CD4-positive, CD25-positive, alpha-beta regulatory T cell (primary cell): ENCODE data around the gene TRIP13. TPM values are rescaled to one million over a fixed set of nuclear protein-coding genes. Genes with fewer than 3 reads are reported as not detected.
"Not testable (repeated sequence)": the region's sequence is repeated elsewhere in the genome, so short reads cannot be mapped to it uniquely, and the experiment has no call there.

ENCODE experiments used
- ATAC-seq, 2 donors: fragments of 150-1000 bp; cut with Tn5 transposase; one replicate each; pipeline ENCODE4 v1.10.0; 2021; ENCODE audit warnings: low read depth in 2 of 2, moderate number of reproducible peaks in 2 of 2, moderate library complexity in 1 of 2
- DNase-seq, 3 donors: peaks; one replicate each; pipeline versions ENCODE4 v3.0.0 to v3.0.0-alpha.2; 2012 to 2022; ENCODE audit warnings: mixed read lengths in 1 of 3
- H3K27ac ChIP-seq: one replicate; pipeline ENCODE4 v1.7.0; 2013; ENCODE audit warnings: mild to moderate bottlenecking, low read length; ENCODE audit not compliant: insufficient read depth, poor library complexity, severe bottlenecking
- H3K27me3 ChIP-seq: one replicate; pipeline ENCODE4 v1.7.0; 2013; ENCODE audit warnings: low read length; ENCODE audit not compliant: control insufficient read depth, insufficient read depth
- H3K36me3 ChIP-seq: one replicate; pipeline ENCODE4 v1.7.0; 2013; ENCODE audit warnings: mild to moderate bottlenecking, low read length, moderate library complexity; ENCODE audit not compliant: control insufficient read depth, insufficient read depth
- H3K4me1 ChIP-seq: 2 replicates; pipeline ENCODE4 v1.7.0; 2013; ENCODE audit warnings: mild to moderate bottlenecking, low read length; ENCODE audit not compliant: insufficient read depth, control insufficient read depth, poor library complexity, severe bottlenecking
- H3K4me3 ChIP-seq: one replicate; pipeline ENCODE4 v1.7.0; 2013; ENCODE audit warnings: low read depth, mild to moderate bottlenecking, low read length, moderate library complexity
- H3K9me3 ChIP-seq, 2 experiments: 1 replicate in 1 of 2; 2 replicates in 1 of 2; pipeline ENCODE4 v1.7.0; 2013; ENCODE audit warnings: low read length in 2 of 2, mild to moderate bottlenecking in 1 of 2, moderate library complexity in 1 of 2; ENCODE audit not compliant: control insufficient read depth in 2 of 2
- H3K27ac Mint-ChIP-seq, 3 donors: one replicate each; pipeline ENCODE4 v1.8.0; 2020 to 2022; ENCODE audit warnings: mild to moderate bottlenecking in 3 of 3, mixed read lengths in 3 of 3, moderate library complexity in 2 of 3
- H3K27me3 Mint-ChIP-seq: one replicate; pipeline ENCODE4 v1.8.0; 2022; ENCODE audit warnings: mild to moderate bottlenecking, mixed read lengths
- H3K36me3 Mint-ChIP-seq: one replicate; pipeline ENCODE4 v1.8.0; 2020; ENCODE audit warnings: mixed read lengths
- H3K4me1 Mint-ChIP-seq, 4 donors: one replicate each; pipeline ENCODE4 v1.8.0; 2020 to 2022; ENCODE audit warnings: mixed read lengths in 4 of 4, mild to moderate bottlenecking in 1 of 4
- H3K4me3 Mint-ChIP-seq, 4 donors: one replicate each; pipeline ENCODE4 v1.8.0; 2020 to 2022; ENCODE audit warnings: mild to moderate bottlenecking in 4 of 4, mixed read lengths in 4 of 4, moderate library complexity in 3 of 4
- H3K9me3 Mint-ChIP-seq, 7 donors: one replicate each; pipeline ENCODE4 v1.8.0; 2020 to 2022; ENCODE audit warnings: mixed read lengths in 7 of 7, mild to moderate bottlenecking in 3 of 7, moderate library complexity in 2 of 7
- polyA plus RNA-seq, 4 donors: library from polyadenylated mRNA; unstranded; fragments of 300-500 nt; fragmentation: Illumina TruSeq; gene quantifications; one replicate each; pipeline ENCODE4 v1.2.3, GENCODE V29; 2021
- total RNA-seq: library from RNA; stranded (reverse); gene quantifications from one replicate; pipeline ENCODE4 v1.2.3, GENCODE V29; 2022

Gene TRIP13
- total and polyA plus RNA-seq, 5 donors from 2014 or later, result 1.1 to 1.7 (median 1.3) TPM

DNA sequence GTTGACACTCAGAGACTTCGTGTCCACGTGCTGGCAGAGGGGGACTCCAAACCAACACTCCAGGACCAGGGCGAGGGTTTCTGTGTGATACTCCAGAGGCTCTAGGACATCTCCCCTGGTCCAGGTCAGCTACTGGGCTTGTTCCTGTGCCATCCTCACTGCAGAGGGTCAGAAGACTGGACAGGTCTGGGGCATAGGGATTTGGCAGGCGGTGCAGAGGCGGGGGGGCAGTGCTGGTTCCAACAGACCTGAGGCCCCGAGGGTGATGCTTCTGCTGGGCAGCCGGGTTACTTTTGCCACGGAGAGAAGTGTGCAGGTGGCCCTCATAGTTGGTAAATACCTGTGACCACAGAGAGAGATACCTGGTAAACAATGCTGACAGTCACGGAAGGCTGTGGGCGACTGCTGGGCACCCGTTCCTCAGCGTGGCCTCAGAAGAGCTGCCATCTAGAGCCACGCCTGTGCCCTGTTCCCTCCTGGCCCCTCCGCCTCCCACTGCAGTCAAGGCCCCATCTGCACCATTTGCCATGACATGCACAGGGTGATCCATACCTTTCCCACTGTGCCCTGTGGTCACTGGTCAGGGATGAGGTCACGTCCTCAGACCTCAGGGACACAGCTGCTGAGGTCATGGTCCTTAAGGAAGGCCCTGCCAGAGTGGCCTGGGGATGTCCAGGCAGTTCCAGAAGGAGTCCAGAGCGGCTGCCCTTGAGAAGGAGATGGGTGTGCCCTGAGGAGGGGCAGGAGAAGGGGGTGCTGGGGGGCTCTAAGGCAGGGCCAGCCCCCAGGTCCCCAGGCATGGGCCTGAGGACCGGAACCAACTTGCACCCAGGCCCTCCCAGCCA is 30.0 kb downstream of the TRIP13 start:
- Histone ChIP-seq H3K4me3 (no peak overlapping the region), H3K36me3 (no peaks in the 10 kb centered on the region), H3K27ac (no peak overlapping the region), H3K27me3 (no peaks in the 10 kb centered on the region), H3K9me3 (no peaks in the 10 kb centered on the region), H3K4me1 (peaks cover 6% of the 10 kb centered on the region)
- H3K9me3 Mint-ChIP-seq, result peaks cover 0 to 2% (median 0%) of the 10 kb centered on the region in 7 donors
- no peak for DNase-seq
- H3K36me3 Mint-ChIP-seq, result no peaks in the 10 kb centered on the region
- H3K4me1 Mint-ChIP-seq, result peaks cover 0 to 5% (median 2%) of the 10 kb centered on the region in 4 donors
- H3K4me3 Mint-ChIP-seq, result no peak overlapping the region
- H3K27ac Mint-ChIP-seq, result peak overlapping the region in 1 of 3 donors; percentile 17
- ATAC-seq, result no peak
- peaks cover 23% of the 10 kb centered on the region for H3K27me3 Mint-ChIP-seq

DNA sequence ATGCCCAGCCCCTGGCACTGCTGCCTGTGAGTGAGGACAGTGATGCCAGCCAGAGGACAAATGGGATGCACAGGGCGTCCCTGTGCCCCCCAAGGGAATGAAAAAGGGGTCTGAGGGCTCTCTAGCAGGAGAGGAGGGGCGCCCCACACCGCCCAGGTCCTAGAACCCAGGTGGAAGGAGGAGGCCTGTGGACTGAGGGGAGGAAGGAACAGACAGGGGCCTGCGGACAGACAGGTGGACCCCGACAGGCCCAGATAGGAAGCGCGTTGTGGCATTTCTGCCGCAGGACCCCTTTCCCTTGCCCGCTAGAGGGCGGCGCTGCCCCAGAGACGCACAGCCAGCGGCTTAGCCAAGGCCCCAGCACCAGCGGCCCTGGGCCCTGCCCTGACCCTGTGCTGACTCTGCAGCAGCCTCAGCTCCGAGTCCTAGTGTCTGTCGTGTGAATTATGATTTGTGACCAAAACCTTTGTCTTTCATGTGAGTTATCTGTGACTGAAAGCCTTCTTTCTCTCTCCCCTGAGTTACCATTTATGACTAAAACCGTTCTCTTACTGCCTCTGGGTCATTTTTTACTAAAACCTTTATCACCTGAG is 30.7 kb downstream of the TRIP13 start:
- H3K27me3 ChIP-seq, result no peaks in the 10 kb centered on the region
- H3K4me1 ChIP-seq, result peaks cover 6% of the 10 kb centered on the region
- peaks cover 0 to 2% (median 0%) of the 10 kb centered on the region in 7 donors for H3K9me3 Mint-ChIP-seq
- H3K4me3 ChIP-seq, result no peak overlapping the region
- H3K27me3 Mint-ChIP-seq, result peaks cover 29% of the 10 kb centered on the region
- no peaks in the 10 kb centered on the region for H3K36me3 ChIP-seq
- peaks cover 0 to 8% (median 2%) of the 10 kb centered on the region in 4 donors for H3K4me1 Mint-ChIP-seq
- no peaks in the 10 kb centered on the region for H3K36me3 Mint-ChIP-seq
- H3K27ac Mint-ChIP-seq, result peak overlapping the region in 2 of 3 donors; percentile 1 to 17
- H3K4me3 Mint-ChIP-seq, result no peak overlapping the region
- DNase-seq (peak; percentile 54 to 74 (median 58)), ATAC-seq (peak in 1 of 2 donors; percentile 79)
- no peak overlapping the region for H3K27ac ChIP-seq
- H3K9me3 ChIP-seq, result no peaks in the 10 kb centered on the region

DNA sequence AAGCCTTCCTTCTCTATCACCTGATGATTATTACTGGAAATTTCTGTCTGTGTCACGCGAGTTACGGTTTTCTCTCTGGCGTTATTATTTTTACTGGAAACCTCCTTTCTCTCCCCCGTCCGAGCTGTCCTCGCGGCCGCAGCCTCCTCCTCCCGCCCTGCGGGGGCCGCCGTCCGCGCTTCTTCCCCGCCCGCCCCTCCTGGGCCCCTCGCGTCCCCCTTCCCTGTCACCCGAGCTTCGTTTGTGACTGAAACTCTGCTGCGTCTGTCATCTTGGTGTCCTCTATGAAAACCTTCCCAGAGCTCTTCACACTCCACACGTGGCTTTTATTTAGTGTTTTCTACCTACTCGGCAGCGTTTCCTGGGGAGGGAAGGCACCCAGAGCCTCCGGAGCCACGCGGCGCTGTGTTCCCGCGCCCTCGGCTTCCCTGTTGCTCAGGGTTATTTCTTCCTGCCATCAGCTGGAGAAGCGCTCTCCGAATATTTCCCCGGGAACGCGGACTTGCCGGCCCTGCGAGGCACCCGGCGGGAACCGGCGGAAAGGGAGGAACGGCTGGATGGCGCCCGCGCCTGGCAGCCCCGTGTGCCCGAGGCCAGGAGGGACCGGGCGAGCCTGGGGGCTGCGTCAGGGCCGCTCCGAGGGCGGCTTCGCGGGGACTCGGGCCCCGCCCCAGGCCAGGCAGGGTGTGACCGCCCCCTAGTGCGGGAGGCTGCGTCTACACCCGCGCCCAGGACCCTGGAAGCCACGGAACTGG is 33.9 kb downstream of the TRIP13 start:
- H3K4me1 Mint-ChIP-seq, result peaks cover 0 to 8% (median 2%) of the 10 kb centered on the region in 4 donors
- peaks cover 0 to 2% (median 0%) of the 10 kb centered on the region in 7 donors for H3K9me3 Mint-ChIP-seq
- no peak overlapping the region for H3K27ac Mint-ChIP-seq
- DNase-seq, result no peak
- Histone ChIP-seq H3K36me3 (no peaks in the 10 kb centered on the region), H3K27ac (no peak overlapping the region), H3K4me3 (no peak overlapping the region), H3K4me1 (peaks cover 6% of the 10 kb centered on the region), H3K9me3 (no peaks in the 10 kb centered on the region), H3K27me3 (no peaks in the 10 kb centered on the region)
- ATAC-seq, result peak; percentile 37 to 58
- H3K36me3 Mint-ChIP-seq, result no peaks in the 10 kb centered on the region
- H3K4me3 Mint-ChIP-seq, result peak overlapping the region in 1 of 4 donors; percentile 27
- peaks cover 29% of the 10 kb centered on the region for H3K27me3 Mint-ChIP-seq

DNA sequence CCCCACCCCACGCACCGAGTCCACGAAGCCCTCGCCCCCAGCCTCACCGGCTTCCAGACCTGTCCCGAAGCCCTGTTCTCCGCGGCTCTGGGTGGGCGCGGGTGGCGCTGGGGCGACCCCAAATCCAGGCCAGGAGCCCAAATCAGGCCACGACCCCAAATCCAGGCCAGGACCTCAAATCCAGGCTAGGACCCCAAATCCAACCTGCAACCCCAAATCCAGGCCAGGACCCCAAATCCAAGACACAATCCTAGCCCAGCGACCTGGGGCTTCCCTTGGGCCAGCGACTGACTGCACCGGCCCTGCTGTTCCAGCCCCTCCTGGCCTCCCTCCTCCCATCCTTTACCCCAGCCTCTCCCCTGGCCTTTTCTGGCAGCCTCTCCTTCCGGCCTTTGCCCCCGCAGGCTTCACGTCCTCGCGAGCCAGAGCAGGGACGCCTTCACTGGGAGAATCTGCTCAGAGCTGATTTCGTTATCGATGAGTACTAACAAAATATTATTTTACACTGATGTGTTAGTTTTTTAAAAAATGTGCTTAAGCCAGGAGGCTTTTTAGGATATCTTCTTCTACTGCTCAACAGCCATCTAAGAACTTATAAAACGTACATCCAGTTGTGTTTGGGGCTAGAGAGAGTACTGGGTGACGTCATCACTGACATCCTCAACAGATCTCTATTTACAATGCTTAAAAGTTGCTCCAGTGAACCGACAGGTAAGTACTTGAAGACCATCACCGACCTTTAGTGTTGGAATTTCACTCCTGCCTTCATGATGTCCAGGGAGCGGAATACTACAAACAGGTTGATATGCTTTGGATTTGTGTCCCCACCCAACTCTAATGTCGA is 34.7 kb downstream of the TRIP13 start:
- Histone ChIP-seq H3K4me3 (no peak overlapping the region), H3K27ac (no peak overlapping the region), H3K4me1 (peaks cover 6% of the 10 kb centered on the region), H3K27me3 (no peaks in the 10 kb centered on the region), H3K36me3 (no peaks in the 10 kb centered on the region), H3K9me3 (no peaks in the 10 kb centered on the region)
- peaks cover 0 to 8% (median 2%) of the 10 kb centered on the region in 4 donors for H3K4me1 Mint-ChIP-seq
- H3K27me3 Mint-ChIP-seq, result peaks cover 29% of the 10 kb centered on the region
- DNase-seq (no peak), ATAC-seq (no peak)
- no peaks in the 10 kb centered on the region for H3K36me3 Mint-ChIP-seq
- peaks cover 0 to 2% (median 0%) of the 10 kb centered on the region in 7 donors for H3K9me3 Mint-ChIP-seq
- H3K27ac Mint-ChIP-seq, result no peak overlapping the region
- no peak overlapping the region for H3K4me3 Mint-ChIP-seq

DNA sequence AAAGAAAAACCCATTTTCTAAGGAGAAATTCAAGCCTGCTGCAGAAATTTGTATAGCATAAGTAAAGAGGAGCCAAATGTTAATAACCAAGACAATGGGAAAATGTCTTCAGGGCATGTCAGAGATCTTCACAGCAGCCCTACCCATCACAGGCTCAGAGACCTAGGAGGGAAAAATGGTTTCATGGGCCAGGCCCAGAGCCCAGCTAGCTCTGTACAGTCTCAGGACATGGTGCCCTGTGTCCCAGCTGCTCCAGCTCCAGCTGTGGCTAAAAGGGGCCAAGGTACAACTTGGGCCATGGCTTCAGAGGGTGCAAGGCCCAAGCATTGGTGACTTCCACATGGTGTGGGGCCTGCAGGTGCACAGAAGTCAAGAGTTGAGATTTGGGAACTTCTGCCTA is 36.5 kb downstream of the TRIP13 start:
- not testable (repeated sequence) for H3K27ac ChIP-seq, H3K9me3 Mint-ChIP-seq, H3K27me3 ChIP-seq, H3K4me3 Mint-ChIP-seq, H3K36me3 Mint-ChIP-seq, H3K4me3 ChIP-seq, H3K36me3 ChIP-seq, H3K9me3 ChIP-seq, H3K4me1 Mint-ChIP-seq, H3K4me1 ChIP-seq, ATAC-seq, H3K27ac Mint-ChIP-seq, DNase-seq
- H3K27me3 Mint-ChIP-seq, result peaks cover 29% of the 10 kb centered on the region

DNA sequence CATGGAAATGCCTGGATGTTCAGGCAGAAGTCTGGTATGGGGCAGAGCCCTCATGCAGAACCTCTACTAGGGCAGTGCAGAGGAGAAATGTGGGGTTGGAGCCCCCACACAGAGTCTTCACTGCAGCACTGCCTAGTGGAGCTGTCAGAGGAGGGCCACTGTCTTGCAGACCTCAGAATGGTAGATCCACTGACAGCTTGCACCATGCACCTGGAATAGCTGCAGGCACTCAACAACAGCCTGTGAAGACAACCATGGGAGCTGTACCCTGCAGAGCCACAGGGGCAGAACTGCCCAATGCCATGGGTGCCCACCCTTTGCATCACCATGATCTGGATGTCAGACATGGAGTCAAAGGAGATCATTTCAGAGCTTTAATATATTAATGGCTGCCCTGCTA is 36.9 kb downstream of the TRIP13 start:
- H3K4me3 ChIP-seq, result no peak overlapping the region
- Mint-ChIP-seq H3K36me3 (no peaks in the 10 kb centered on the region), H3K9me3 (peaks cover 0 to 2% (median 0%) of the 10 kb centered on the region in 7 donors), H3K4me3 (no peak overlapping the region), H3K27me3 (peaks cover 29% of the 10 kb centered on the region), H3K4me1 (peaks cover 0 to 8% (median under 1%) of the 10 kb centered on the region in 4 donors), H3K27ac (peak overlapping the region in 1 of 3 donors; percentile 57)
- no peaks in the 10 kb centered on the region for H3K27me3 ChIP-seq
- DNase-seq, result no peak
- H3K27ac ChIP-seq, result no peak overlapping the region
- peaks cover 6% of the 10 kb centered on the region for H3K4me1 ChIP-seq
- H3K9me3 ChIP-seq, result no peaks in the 10 kb centered on the region
- ATAC-seq, result no peak
- H3K36me3 ChIP-seq, result no peaks in the 10 kb centered on the region

DNA sequence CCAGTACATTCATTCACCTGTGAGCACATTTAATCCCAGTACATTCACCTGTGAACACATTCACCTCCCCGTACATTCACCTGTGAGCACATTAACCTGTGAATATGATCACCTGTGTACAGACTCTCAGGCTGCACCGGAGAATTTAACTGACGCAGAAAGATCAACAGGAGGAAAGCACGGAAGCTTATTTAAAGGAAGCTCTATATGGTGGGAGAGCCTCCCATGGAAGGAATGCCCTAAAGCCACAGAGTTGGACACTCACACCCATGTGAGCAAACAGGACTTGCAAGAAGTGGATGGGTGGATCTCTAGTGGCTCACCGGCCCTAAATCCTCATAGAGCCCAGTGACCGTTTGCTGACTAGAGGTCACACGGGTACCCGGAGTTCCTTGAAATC is 38.2 kb downstream of the TRIP13 start:
- H3K27ac ChIP-seq, result no peak overlapping the region
- H3K4me1 ChIP-seq, result peaks cover 6% of the 10 kb centered on the region
- H3K9me3 Mint-ChIP-seq, result no peaks in the 10 kb centered on the region
- DNase-seq (no peak), ATAC-seq (no peak)
- H3K27me3 ChIP-seq, result no peaks in the 10 kb centered on the region
- H3K36me3 Mint-ChIP-seq, result no peaks in the 10 kb centered on the region
- H3K4me3 Mint-ChIP-seq, result no peak overlapping the region
- H3K27ac Mint-ChIP-seq, result peak overlapping the region in 1 of 3 donors; percentile 31
- peaks cover 24% of the 10 kb centered on the region for H3K27me3 Mint-ChIP-seq
- H3K36me3 ChIP-seq, result no peaks in the 10 kb centered on the region
- no peak overlapping the region for H3K4me3 ChIP-seq
- H3K4me1 Mint-ChIP-seq, result peaks cover 0 to 8% (median under 1%) of the 10 kb centered on the region in 4 donors
- no peaks in the 10 kb centered on the region for H3K9me3 ChIP-seq
